HepG2 (cell line): ENCODE data around the gene CATSPERE.

Source experiments
- ARID2 ChIP-seq: sonication (generic); formaldehyde crosslinking; IDR thresholded peaks from 2 replicates; pipeline ENCODE4 v1.8.1; 2022; ENCODE audit warnings: mild to moderate bottlenecking, missing genetic modification reagents, borderline replicate concordance
- CBFB ChIP-seq: sonication (generic); formaldehyde crosslinking; IDR thresholded peaks from 2 replicates; pipeline ENCODE4 v1.4.0; 2020; ENCODE audit warnings: missing genetic modification reagents
- CEBPB ChIP-seq: IDR thresholded peaks from 2 replicates; pipeline ENCODE4 v1.6.1; 2011; ENCODE audit warnings: low read depth, low read length, improper control_type of control experiment, borderline replicate concordance
- DMTF1 ChIP-seq: sonication (generic); formaldehyde crosslinking; IDR thresholded peaks from 2 replicates; pipeline ENCODE4 v1.4.0; 2020; ENCODE audit warnings: mild to moderate bottlenecking, missing genetic modification reagents
- ETS1 ChIP-seq: sonication (generic); formaldehyde crosslinking; IDR thresholded peaks from 2 replicates; pipeline ENCODE4 v1.4.0; 2020; ENCODE audit warnings: missing genetic modification reagents
- GPN1 ChIP-seq: sonication (generic); formaldehyde crosslinking; IDR thresholded peaks from 2 replicates; pipeline ENCODE4 v1.5.1; 2020; ENCODE audit warnings: missing genetic modification reagents, borderline replicate concordance
- KDM1A ChIP-seq: IDR thresholded peaks from 2 replicates; pipeline ENCODE4 v1.6.1; 2016; ENCODE audit warnings: missing compliant biosample characterization
- KLF9 ChIP-seq: IDR thresholded peaks from 2 replicates; pipeline ENCODE4 v1.6.1; 2016; ENCODE audit warnings: low read depth
- MTERF4 ChIP-seq: sonication (generic); formaldehyde crosslinking; IDR thresholded peaks from 2 replicates; pipeline ENCODE4 v1.8.0; 2023; ENCODE audit warnings: mild to moderate bottlenecking, missing genetic modification reagents
- RAD21 ChIP-seq: fragments of 450-650 bp; formaldehyde crosslinking; IDR thresholded peaks from 2 replicates; pipeline ENCODE4 v1.5.0; 2020; ENCODE audit warnings: mild to moderate bottlenecking
- RXRA ChIP-seq: sonication (generic); formaldehyde crosslinking; IDR thresholded peaks from 2 replicates; pipeline ENCODE4 v1.5.1; 2020; ENCODE audit warnings: missing genetic modification reagents
- SKI ChIP-seq: fragments of 450-650 bp; IDR thresholded peaks from one replicate; pipeline ENCODE4 v1.6.1; 2018; ENCODE audit warnings: mild to moderate bottlenecking; ENCODE audit not compliant: partially characterized antibody
- SP1 ChIP-seq, 2 experiments: fragments of 450-650 bp in 1 of 2; sonication (generic) in 1 of 2; formaldehyde crosslinking in 1 of 2; IDR thresholded peaks; 2 replicates each; pipeline versions ENCODE4 v1.4.0 to v1.6.1; 2016 to 2020; ENCODE audit warnings: missing genetic modification reagents in 1 of 2
- ZNF280D ChIP-seq: sonication (generic); formaldehyde crosslinking; IDR thresholded peaks from 2 replicates; pipeline ENCODE4 v1.5.1; 2020; ENCODE audit warnings: mild to moderate bottlenecking, missing genetic modification reagents

GRCh38 chr1:244675167-244675566, 214.1 kb downstream of the CATSPERE start:
- TF ChIP-seq KDM1A (CRISPR knock-in tag) = no peak
- peak; percentile 85 for TF ChIP-seq CEBPB
- TF ChIP-seq CBFB (CRISPR knock-in tag) = no peak
- no peak for TF ChIP-seq DMTF1
- no peak for TF ChIP-seq RAD21 (CRISPR knock-in tag)
- no peak for TF ChIP-seq ZNF280D (CRISPR knock-in tag)
- TF ChIP-seq MTERF4 (CRISPR knock-in tag) = no peak
- TF ChIP-seq ARID2 = no peak
- TF ChIP-seq ETS1 = no peak
- no peak for TF ChIP-seq SKI
- TF ChIP-seq RXRA (CRISPR knock-in tag) = no peak
- TF ChIP-seq GPN1 (CRISPR knock-in tag) = no peak
- TF ChIP-seq KLF9 (CRISPR knock-in tag) = no peak
- TF ChIP-seq SP1 (IDR thresholded peaks at IDR 0.05) = no peak
- no peak for TF ChIP-seq SP1 (CRISPR knock-in tag; IDR thresholded peaks at IDR 0.05)
